Suppressor macrophage (primary cell): Measurements from ENCODE around the gene HECTD1.
"Not testable (repeated sequence)": the region's sequence is repeated elsewhere in the genome, so short reads cannot be mapped to it uniquely, and the experiment has no call there.

ENCODE experiments used
- DNase-seq, 4 experiments: peaks; one replicate each; pipeline ENCODE4 v3.0.0-alpha.2; 2020 to 2022
- total RNA-seq, 17 experiments: gene quantifications; one replicate each; lab custom pipeline; 2026; ENCODE audit warnings: mixed read lengths in 6 of 17, inconsistent platforms in 3 of 17; lab: John Stamatoyannopoulos, UW

HECTD1 gene
- 126 to 575 (median 352) reads per million in 17 experiments for total RNA-seq

- peak; percentile 88 to 96 (median 93) for DNase-seq
Measured at GRCh38 chr14:31207755-31208545, at the start of gene HECTD1. Gene HECTD1, minus strand, starts transcription at chr14:31207793. Its CDS starts 1,857 bp downstream, at chr14:31205936.

- DNase-seq = no peak
Measured at GRCh38 chr14:31257244-31257553, 49.6 kb upstream of the HECTD1 start.

GRCh38 chr14:31256534-31257243 lies 49.1 kb upstream of the HECTD1 start:
- DNase-seq = no peak

- DNase-seq = not testable (repeated sequence)
Measured at GRCh38 chr14:31255918-31256317, 48.3 kb upstream of the HECTD1 start.

GRCh38 chr14:31255286-31255685 lies 47.7 kb upstream of the HECTD1 start:
- DNase-seq = no peak

GRCh38 chr14:31253746-31254471 lies 46.3 kb upstream of the HECTD1 start:
- DNase-seq = no peak

- no peak for DNase-seq
Measured at GRCh38 chr14:31252865-31253264, 45.3 kb upstream of the HECTD1 start.

GRCh38 chr14:31251028-31251958 lies 43.7 kb upstream of the HECTD1 start:
- DNase-seq = no peak

GRCh38 chr14:31244626-31245025 lies 37.0 kb upstream of the HECTD1 start:
- no peak for DNase-seq

GRCh38 chr14:31243860-31244259 lies 36.3 kb upstream of the HECTD1 start:
- DNase-seq = no peak

- DNase-seq = peak in 1 of 4 experiments; percentile 39
Measured at GRCh38 chr14:31242161-31242940, 34.8 kb upstream of the HECTD1 start.

- peak in 2 of 4 experiments; percentile 28 to 36 for DNase-seq
Measured at GRCh38 chr14:31241450-31242114, 34.0 kb upstream of the HECTD1 start.

GRCh38 chr14:31239741-31240140 lies 32.1 kb upstream of the HECTD1 start:
- no peak for DNase-seq

- DNase-seq = no peak
Measured at GRCh38 chr14:31235462-31235861, 27.9 kb upstream of the HECTD1 start.

- no peak for DNase-seq
Measured at GRCh38 chr14:31232081-31232480, 24.5 kb upstream of the HECTD1 start.

- DNase-seq = not testable (repeated sequence)
Measured at GRCh38 chr14:31231272-31231671, 23.7 kb upstream of the HECTD1 start.

GRCh38 chr14:31230573-31230958 lies 23.0 kb upstream of the HECTD1 start:
- no peak for DNase-seq

- DNase-seq = peak; percentile 88 to 98 (median 92)
Measured at GRCh38 chr14:31229638-31230572, 22.3 kb upstream of the HECTD1 start.

- peak in 1 of 4 experiments; percentile 30 for DNase-seq
Measured at GRCh38 chr14:31229009-31229408, 21.4 kb upstream of the HECTD1 start.
